PC-9 (cell line): Measurements from ENCODE around the gene RAPGEF1.

Experiments used
- EZH2 ChIP-seq: fragments of 200-600 bp; sonication (generic); IDR thresholded peaks from 2 replicates; pipeline ENCODE4 v1.8.0; 2017; ENCODE audit warnings: antibody characterized with exemption, low read depth
- TF ChIP-seq, protein P1 (sequence below): fragments of 200-600 bp; sonication (generic); conservative IDR thresholded peaks from 2 replicates; pipeline ENCODE4 v1.6.1; 2017; ENCODE audit warnings: mixed run types, antibody characterized with exemption, mild to moderate bottlenecking, moderate library complexity

DNA sequence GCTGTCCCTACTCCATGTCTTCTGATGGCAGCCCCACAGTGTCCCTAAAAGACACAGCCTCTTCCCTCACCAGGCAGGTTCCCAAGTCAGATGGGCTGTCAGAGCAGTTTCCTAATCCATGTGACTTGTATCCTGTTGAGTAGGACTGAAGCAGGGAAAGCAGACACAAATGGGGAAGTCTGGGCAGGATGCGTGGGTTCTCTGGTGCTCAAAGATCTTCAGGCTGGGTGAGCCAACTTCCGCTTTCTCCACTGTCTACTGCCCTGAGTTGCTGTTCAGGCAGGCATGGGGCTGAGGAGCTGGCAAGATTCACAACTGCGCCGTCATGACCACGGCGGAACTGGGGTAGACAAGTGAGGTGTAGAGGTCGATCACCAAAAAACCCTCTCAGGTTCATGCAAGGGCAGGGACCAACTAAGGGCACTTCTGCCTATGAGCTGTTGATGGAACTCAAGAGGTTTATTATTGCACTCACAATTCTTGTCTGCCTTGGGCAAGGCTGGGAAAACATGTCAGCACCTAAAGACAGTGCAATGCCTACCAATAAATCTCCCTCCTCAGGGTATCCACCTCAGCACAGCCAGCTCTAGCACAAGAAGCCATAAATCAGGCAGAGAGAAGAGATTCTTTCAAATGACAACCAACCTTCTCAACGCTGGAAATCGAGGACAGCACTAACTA is 83.4 kb downstream of the RAPGEF1 start:
- TF ChIP-seq, protein P1, sequence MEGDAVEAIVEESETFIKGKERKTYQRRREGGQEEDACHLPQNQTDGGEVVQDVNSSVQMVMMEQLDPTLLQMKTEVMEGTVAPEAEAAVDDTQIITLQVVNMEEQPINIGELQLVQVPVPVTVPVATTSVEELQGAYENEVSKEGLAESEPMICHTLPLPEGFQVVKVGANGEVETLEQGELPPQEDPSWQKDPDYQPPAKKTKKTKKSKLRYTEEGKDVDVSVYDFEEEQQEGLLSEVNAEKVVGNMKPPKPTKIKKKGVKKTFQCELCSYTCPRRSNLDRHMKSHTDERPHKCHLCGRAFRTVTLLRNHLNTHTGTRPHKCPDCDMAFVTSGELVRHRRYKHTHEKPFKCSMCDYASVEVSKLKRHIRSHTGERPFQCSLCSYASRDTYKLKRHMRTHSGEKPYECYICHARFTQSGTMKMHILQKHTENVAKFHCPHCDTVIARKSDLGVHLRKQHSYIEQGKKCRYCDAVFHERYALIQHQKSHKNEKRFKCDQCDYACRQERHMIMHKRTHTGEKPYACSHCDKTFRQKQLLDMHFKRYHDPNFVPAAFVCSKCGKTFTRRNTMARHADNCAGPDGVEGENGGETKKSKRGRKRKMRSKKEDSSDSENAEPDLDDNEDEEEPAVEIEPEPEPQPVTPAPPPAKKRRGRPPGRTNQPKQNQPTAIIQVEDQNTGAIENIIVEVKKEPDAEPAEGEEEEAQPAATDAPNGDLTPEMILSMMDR: no peak
- no peak for TF ChIP-seq EZH2
